ENCODE measurements around the gene SH3TC1.

GRCh38 chr4:8227771-8228318, 28.8 kb downstream of the SH3TC1 start:
- no peak for TF ChIP-seq CTCF (IDR thresholded peaks at IDR 0.05; ENCODE audit: low read depth, low read length)
- TF ChIP-seq POLR2A (IDR thresholded peaks at IDR 0.05; ENCODE audit: extremely low read depth, insufficient read length), result no peak
- no peak for TF ChIP-seq MAX (IDR thresholded peaks at IDR 0.05; ENCODE audit: low read depth, low read length)
- TF ChIP-seq MYC (IDR thresholded peaks at IDR 0.05; ENCODE audit: low read depth, low read length), result no peak
